Heart right ventricle (tissue), 16 donors: Measurements from ENCODE around the gene DYRK1A. TPM values are rescaled to one million over a fixed set of nuclear protein-coding genes. Genes with fewer than 3 reads are reported as not detected.
A peak's percentile ranks its signal among the peaks of the same experiment; 100 is the strongest.

Experiments used
- ATAC-seq, 8 donors: fragments of 200-7000 bp; cut with Tn5 transposase; one replicate each; pipeline ENCODE4 v1.9.1; 2020; ENCODE audit warnings: mild to moderate bottlenecking in 8 of 8, moderate library complexity in 8 of 8, moderate number of reproducible peaks in 1 of 8
- DNase-seq, 2 donors: peaks; one replicate each; pipeline ENCODE4 v3.0.0-alpha.2; 2020
- H3K27ac ChIP-seq, 10 donors: fragments of 200-600 bp; sonication (generic) in 2 of 10; one replicate each; pipeline versions ENCODE4 v1.5.0 to v1.8.0; 2020 to 2022; ENCODE audit warnings: mild to moderate bottlenecking in 3 of 10
- H3K27me3 ChIP-seq, 7 donors: fragments of 200-600 bp; one replicate each; pipeline ENCODE4 v1.8.0; 2021 to 2022; ENCODE audit warnings: mild to moderate bottlenecking in 2 of 7
- H3K36me3 ChIP-seq, 9 donors: fragments of 200-600 bp; sonication (generic) in 1 of 9; one replicate each; pipeline versions ENCODE4 v1.5.0 to v1.8.0; 2020 to 2022; ENCODE audit warnings: mild to moderate bottlenecking in 2 of 9
- H3K4me1 ChIP-seq, 9 donors: fragments of 200-600 bp; sonication (generic) in 1 of 9; one replicate each; pipeline versions ENCODE4 v1.5.0 to v1.8.0; 2020 to 2022; ENCODE audit warnings: mild to moderate bottlenecking in 4 of 9
- H3K4me3 ChIP-seq, 10 donors: fragments of 200-600 bp; sonication (generic) in 2 of 10; one replicate each; pipeline versions ENCODE4 v1.5.0 to v1.8.0; 2020 to 2022; ENCODE audit warnings: mild to moderate bottlenecking in 7 of 10, moderate library complexity in 2 of 10
- H3K9me3 ChIP-seq, 11 donors: fragments of 200-600 bp in 10 of 11; sonication (generic) in 2 of 11; one replicate each; pipeline versions ENCODE4 v1.5.0 to v1.8.0; 2013 to 2022; ENCODE audit warnings: mild to moderate bottlenecking in 2 of 11, control low read depth in 1 of 11, moderate library complexity in 1 of 11
- WGBS, 2 donors: extraction: QIAGEN DNeasy Blood & Tissue Kit; methylation state at CpG; one replicate each; pipeline ENCODE4 v1.1.7; 2013; ENCODE audit warnings: inconsistent platforms in 1 of 2; 5-methylcytosine and 5-hydroxymethylcytosine counted together
- intact Hi-C, 10 donors: fragments of 100-400 bp; cut with DNase I; formaldehyde crosslinking; loops; one replicate each; pipeline versions ENCODE4 v1.11.1 to v1.14.2; 2022
- polyA plus RNA-seq, 2 donors: library from polyadenylated mRNA; stranded (reverse); fragments of 200-250 nt; gene quantifications; one replicate each; pipeline ENCODE4 v1.2.3, GENCODE V29; 2013
- total RNA-seq, 10 donors: library from RNA; stranded (reverse); fragmentation: NEBNext Ultra II Directional in 3 of 10; extraction: Animal tissue kit (Norgen Biotek cat#: 25700) in 3 of 10; gene quantifications; one replicate each; pipeline versions ENCODE4 v1.2.1 to v1.2.4, GENCODE V29; 2021 to 2023
- TF ChIP-seq, protein P1 (sequence below), 9 donors: fragments of 200-600 bp; sonication (generic) in 2 of 9; IDR thresholded peaks; one replicate each; pipeline versions ENCODE4 v1.5.0 to v1.8.0; 2021 to 2022; ENCODE audit warnings: antibody characterized with exemption in 9 of 9, mild to moderate bottlenecking in 5 of 9, moderate library complexity in 1 of 9
- donor health status: Arrhythmogenic right ventricular cardiomyopathy.
- donor health status: ischemic (EF 13 %, LVEDD 7.1; RV severe dilation, severe dysfunction).
- donor health status: healthy with polysubstance abuse.
- donor health status: DM: no; HTN: yes; CAD: no.
- donor health status: DM: no; HTN: no; CAD: no.
- donor health status: ischemic (EF 25% LVEDD 6.9; RV normal size, moderate dysfunction).
- donor health status: ischemic (EF 25% LVEDD 5.7; RV mildly dilated, moderate dysfunction).
- donor health status: healthy.
- donor health status: DM: yes; HTN: yes; CAD: no.
- donor health status: Ischemic cardiomyopathy.
- donor health status: ischemic (EF 35%, LVEDD 5.7; RV mildly dilated, moderate dysfunction).
- donor health status: nonischemic (EF 11% LVEDD 7.7; RV severe dilation, severe dysfunction).
- donor health status: DM: yes; HTN: yes; CAD: no.
- donor health status: PGD.
- donor health status: ischemic (EF 29% LVEDD 5.4; RV normal size, mild dysfunction).
- donor health status: nonischemic (EF 23%, LVEDD 6.1; RV moderate dilation, normal function).

The DYRK1A gene
- total and polyA plus RNA-seq, 12 donors = 24.7 to 94.2 (median 73.2) TPM

DNA sequence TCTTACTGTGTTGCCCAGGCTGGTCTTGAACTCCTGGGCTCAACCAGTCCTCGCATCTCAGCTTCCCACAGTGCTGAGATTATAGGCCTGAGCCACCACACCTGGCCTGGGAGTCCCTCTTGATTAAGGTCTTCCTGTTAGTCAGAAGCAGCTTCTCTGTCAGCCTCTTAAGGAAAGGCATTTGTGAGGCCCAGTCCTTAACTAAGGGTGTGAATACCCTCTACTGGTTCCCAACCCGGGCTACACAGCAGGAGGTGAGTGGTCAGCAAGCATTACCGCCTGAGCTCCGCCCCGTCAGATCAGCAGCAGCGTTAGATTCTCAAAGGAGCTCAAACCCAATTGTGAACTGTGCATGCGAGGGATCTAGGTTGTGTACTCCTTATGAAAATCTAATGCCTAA, 117.2 kb downstream of the DYRK1A start:
- no peak overlapping the region for H3K27ac ChIP-seq
- no peaks in the 10 kb centered on the region for H3K27me3 ChIP-seq
- no peak for DNase-seq
- H3K4me1 ChIP-seq = peaks cover 0 to 16% (median 6%) of the 10 kb centered on the region in 9 donors
- ATAC-seq = peak in 1 of 8 donors; percentile 41
- H3K36me3 ChIP-seq = peaks cover 0 to 81% (median 32%) of the 10 kb centered on the region in 9 donors
- intact Hi-C loops = no loop called here
- TF ChIP-seq, protein P1, sequence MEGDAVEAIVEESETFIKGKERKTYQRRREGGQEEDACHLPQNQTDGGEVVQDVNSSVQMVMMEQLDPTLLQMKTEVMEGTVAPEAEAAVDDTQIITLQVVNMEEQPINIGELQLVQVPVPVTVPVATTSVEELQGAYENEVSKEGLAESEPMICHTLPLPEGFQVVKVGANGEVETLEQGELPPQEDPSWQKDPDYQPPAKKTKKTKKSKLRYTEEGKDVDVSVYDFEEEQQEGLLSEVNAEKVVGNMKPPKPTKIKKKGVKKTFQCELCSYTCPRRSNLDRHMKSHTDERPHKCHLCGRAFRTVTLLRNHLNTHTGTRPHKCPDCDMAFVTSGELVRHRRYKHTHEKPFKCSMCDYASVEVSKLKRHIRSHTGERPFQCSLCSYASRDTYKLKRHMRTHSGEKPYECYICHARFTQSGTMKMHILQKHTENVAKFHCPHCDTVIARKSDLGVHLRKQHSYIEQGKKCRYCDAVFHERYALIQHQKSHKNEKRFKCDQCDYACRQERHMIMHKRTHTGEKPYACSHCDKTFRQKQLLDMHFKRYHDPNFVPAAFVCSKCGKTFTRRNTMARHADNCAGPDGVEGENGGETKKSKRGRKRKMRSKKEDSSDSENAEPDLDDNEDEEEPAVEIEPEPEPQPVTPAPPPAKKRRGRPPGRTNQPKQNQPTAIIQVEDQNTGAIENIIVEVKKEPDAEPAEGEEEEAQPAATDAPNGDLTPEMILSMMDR (IDR thresholded peaks at IDR 0.05) = no peak
- 89 to 91% methylated on average over 7 of the region's 7 CpGs for WGBS, 2 donors
- H3K4me3 ChIP-seq = no peak overlapping the region
- no peaks in the 10 kb centered on the region for H3K9me3 ChIP-seq

DNA sequence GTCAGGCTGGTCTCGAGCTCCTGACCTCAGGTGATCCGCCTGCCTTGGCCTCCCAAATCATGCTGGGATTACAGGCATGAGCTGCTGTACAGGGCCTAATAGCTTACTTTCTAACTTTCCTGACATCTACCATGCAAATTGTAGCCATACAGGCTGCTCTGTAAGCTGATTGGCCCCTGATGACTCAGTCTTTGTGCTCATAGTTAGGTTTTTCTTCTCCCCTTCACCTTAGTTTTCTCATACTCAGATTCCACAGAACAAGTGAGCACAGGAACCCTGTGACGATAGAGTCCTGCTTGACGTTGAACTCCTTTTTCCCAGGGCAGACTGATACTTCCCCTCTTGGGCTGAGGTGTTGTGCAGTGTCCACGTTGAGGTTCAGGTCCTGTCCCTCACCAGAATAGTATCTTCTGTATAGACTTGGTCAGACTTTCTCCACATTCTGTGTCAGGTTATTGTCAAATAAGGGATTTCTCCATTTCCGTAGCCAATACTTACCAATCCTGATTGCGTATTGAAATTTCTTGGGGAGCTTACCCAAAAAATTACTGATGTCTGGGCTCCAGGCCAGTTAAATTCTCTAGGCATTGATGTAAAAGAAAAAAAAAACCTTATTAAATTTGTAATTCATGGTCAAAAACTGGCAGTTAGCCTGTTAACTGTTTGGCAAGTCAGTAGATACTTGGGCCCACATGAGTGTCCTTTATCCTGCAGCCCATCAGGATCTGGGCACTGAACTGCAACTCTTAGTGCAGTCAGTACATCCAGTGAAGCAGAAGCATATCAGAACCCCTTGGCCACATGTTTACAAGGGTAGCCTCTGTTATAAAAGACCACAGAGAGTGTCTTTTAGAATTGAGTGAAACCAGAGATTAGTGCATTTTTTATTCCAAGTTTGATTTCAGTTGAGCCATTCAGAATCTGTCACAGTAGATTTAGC, 118.2 kb downstream of the DYRK1A start:
- DNase-seq (no peak), ATAC-seq (peak in 5 of 8 donors; percentile 28 to 75 (median 59))
- 92% methylated on average over 7 of the region's 7 CpGs for WGBS, 2 donors
- Histone ChIP-seq H3K4me3 (no peak overlapping the region), H3K36me3 (peaks cover 0 to 82% (median 32%) of the 10 kb centered on the region in 9 donors), H3K27ac (peak overlapping the region in 1 of 10 donors; percentile 22), H3K9me3 (no peaks in the 10 kb centered on the region), H3K27me3 (no peaks in the 10 kb centered on the region), H3K4me1 (peaks cover 0 to 19% (median 7%) of the 10 kb centered on the region in 9 donors)
- TF ChIP-seq, protein P1 (IDR thresholded peaks at IDR 0.05) = no peak
- intact Hi-C loops = no loop called here

DNA sequence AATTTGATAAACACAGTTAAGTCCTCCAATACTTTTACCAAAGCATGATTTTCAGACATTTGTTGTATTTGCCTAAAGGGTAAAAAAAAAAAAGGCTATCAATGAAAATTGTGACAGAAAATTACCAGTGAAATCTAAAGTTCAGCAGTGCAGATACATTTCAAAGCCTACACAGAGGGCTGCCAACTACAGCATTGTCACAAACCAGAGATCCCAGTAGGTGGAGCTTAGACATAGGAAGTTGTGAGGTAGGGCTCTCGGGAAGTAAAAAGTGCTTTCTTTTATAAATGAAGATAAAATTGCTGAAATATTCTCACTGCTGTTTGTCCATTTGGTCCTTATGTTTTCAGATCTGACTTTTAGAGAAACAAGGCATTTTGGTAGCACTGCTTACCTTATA, 123.0 kb downstream of the DYRK1A start:
- Histone ChIP-seq H3K9me3 (no peaks in the 10 kb centered on the region), H3K27ac (peak overlapping the region in 2 of 10 donors; percentile 10 to 13), H3K36me3 (peaks cover 0 to 88% (median 32%) of the 10 kb centered on the region in 9 donors), H3K4me3 (no peak overlapping the region), H3K27me3 (no peaks in the 10 kb centered on the region), H3K4me1 (peaks cover 0 to 48% (median 18%) of the 10 kb centered on the region in 9 donors)
- WGBS, 2 donors = 18 to 22% methylated on average over 1 of the region's 1 CpG
- TF ChIP-seq, protein P1 (IDR thresholded peaks at IDR 0.05) = peak in 5 of 9 donors; percentile 4 to 46 (median 26)
- intact Hi-C loops = no loop called here
- no peak for DNase-seq
- peak in 5 of 8 donors; percentile 66 to 77 (median 68) for ATAC-seq

DNA sequence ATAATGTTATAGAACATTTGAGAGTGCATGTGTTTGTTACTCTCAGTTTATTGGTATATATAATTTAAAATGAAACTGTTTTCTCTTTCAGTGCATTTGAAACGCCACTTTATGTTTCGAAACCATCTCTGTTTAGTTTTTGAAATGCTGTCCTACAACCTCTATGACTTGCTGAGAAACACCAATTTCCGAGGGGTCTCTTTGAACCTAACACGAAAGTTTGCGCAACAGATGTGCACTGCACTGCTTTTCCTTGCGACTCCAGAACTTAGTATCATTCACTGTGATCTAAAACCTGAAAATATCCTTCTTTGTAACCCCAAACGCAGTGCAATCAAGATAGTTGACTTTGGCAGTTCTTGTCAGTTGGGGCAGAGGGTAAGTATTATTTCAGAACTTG, 123.5 kb downstream of the DYRK1A start:
- Histone ChIP-seq H3K9me3 (no peaks in the 10 kb centered on the region), H3K4me1 (peaks cover 0 to 46% (median 18%) of the 10 kb centered on the region in 9 donors), H3K36me3 (peaks cover 0 to 87% (median 33%) of the 10 kb centered on the region in 9 donors), H3K27ac (peak overlapping the region in 1 of 10 donors; percentile 13), H3K27me3 (no peaks in the 10 kb centered on the region), H3K4me3 (no peak overlapping the region)
- no peak for ATAC-seq
- intact Hi-C loops = loop anchor here in 1 of 10 donors (10.0 kb wide), 1 partner anchor 75 kb away; no protein-coding TSS in a partner anchor
- no peak for DNase-seq
- TF ChIP-seq, protein P1 (IDR thresholded peaks at IDR 0.05) = no peak
- WGBS, 2 donors = 91 to 92% methylated on average over 7 of the region's 7 CpGs
